AG08396 (cell line): Measurements from ENCODE around the gene DGKI.

Source experiments
- DNase-seq: peaks from one replicate; pipeline ENCODE4 v3.0.0; 2012; ENCODE audit warnings: low spot score, mixed read lengths

Gene DGKI

DNA sequence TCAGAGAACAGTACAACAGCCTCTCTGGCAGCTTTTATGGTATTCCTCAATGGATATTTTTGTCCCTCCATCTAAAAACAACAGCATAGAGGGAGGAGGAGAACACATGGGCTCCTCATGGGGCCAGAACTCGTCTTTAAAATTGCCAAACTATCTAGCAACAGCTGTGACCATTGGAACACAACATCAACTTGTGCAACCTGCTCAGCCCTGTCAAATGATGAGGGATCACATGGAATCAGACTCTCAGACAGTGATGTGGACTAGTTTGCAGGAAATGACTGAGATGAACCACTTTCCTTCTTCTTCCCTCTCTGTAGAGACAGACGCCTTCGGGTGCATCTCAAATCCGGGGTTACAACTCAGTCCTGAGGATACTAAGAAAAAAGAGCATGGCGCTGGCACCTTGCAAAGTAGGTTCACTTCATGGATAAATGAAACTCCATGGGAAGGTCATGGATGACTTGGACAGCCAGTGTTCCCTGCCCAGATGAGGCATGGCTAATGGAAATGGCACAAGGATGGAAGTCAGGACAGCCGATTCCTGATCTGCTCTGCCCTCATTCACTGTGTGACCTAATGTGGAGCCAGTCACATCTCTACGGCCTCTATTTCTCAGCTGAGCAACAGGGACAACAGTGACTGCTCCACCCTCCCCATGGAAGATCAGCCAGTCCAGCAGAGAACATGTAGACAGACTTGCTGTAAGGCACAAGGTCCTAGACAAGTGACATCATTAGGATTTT, 24.6 kb upstream of the DGKI start:
- no peak for DNase-seq

DNA sequence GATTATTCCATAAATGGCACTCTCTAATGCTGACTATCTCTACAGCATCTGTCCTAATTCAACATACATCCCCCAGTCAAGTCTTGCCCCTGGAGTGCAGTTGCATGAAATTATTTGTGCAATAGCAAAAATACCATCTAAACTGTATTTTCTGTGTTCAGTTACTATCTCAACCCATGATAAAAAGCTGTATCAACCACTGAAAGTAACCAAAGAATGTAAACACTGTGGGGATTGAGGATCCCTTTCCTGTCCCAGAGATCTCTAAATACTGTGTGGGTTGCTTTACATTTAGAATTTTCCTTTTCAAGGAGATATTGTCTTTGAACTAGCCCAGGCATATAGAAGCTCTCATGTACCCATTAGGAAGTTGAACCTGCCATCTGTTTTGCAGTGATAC, 23.9 kb upstream of the DGKI start:
- no peak for DNase-seq

DNA sequence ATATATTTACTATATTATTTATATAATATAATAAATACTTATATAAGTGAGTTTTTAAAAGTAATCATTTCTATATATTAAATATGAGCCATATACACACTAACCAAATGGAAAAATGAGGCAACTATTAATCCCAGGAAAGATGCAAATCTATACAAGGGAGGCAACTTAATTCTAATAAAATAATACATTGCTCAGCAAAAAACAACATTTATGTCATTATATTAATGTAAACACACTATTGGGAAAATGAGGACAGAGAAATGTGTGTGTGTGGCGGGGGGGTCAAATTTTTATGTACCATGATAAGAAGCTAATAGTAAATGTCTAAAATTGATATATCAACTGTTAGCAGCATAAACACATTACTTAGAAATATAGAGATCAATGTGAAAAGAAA, 23.3 kb upstream of the DGKI start:
- no peak for DNase-seq

DNA sequence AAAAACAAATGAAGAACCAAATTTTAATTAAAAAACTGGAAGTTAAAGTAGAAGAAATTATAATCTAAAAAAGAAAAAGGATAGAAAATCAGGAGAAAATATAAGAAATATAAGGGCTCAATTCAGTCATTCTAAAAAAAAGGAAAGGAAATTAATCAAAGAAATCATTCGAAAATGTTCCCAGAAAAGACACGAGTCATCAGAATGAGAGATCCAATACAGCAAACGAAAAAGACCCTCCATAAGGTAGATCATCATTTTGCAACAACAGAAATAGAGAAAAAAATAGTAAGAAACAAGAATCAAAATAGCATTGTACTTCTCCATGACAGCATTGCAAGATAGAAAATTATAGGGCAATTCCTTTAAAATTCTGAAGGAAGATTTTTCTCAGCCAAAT, 22.5 kb upstream of the DGKI start:
- DNase-seq = no peak

DNA sequence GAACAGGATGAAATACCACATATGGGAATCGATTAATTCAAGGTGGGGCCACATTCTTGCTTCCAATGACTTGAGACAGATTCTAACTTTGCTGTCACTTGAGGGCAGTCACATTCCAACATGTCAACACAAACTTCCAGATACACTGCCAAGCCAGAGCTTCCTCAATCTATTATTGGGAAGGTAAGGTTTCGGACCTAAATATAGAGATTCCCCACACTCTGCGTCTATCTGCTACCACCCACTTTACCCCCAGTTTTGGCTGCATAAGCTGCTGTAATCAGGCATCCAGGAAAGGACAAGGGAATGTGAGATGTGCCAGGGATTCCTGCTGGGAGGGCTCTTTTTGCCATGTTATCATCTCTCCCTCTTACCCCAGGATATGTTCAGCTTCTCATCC, 20.5 kb upstream of the DGKI start:
- DNase-seq = no peak

DNA sequence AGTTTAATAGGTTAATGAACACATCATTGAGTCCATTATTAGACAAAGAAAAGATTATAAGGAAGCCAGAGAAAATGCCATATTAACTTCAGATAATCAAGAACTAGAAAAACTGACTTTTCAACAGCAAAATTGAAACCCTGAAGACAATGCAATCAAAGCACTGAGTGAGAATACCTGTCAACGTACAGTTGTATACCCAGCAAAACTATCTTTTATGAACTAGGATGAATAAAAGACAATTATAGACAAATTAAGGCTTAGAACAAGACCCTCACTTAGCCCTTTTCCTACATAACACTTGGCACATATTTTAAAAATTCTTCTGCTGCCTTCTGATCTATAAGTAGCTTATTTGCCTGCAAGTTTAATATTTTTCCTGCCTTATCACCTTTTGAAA, 19.0 kb upstream of the DGKI start:
- DNase-seq = no peak

DNA sequence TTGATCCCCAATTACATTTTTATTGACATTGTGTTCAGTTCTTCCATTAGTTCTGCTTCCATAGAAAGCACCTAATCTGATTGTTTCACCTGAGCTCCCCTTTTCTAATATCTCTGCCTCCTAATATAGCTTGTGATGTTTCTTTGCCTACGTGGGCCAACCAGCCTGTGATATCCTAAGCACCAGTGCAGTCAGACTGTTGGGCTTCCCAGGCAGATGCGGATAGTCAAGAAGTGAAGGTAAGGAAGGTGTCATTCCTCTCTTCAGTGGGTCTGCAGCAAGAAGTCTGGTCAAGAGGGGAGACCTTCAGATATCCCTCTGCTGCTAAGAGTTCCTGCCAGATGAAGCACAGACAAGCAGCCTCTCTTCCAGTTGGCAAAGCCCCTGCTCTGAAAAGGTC, 16.2 kb upstream of the DGKI start:
- no peak for DNase-seq

DNA sequence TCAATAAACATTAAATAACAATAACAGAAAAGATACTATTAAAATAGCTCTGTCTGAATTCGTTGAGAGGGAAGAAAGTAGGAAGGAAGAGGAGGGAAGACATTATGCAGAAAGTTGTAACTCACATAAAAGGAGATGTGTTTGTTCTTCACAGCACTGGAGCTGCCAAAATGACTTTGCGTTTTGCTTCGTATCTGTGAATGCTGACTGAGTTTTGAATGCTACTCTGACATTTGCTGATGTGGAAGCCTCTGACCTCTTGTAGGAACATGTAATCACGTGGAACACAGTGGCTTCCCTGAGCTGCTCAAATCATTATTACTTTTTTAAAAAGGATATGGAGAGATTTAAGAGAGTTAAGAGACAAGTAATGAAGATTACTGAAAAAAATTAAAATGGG, 15.6 kb upstream of the DGKI start:
- no peak for DNase-seq

DNA sequence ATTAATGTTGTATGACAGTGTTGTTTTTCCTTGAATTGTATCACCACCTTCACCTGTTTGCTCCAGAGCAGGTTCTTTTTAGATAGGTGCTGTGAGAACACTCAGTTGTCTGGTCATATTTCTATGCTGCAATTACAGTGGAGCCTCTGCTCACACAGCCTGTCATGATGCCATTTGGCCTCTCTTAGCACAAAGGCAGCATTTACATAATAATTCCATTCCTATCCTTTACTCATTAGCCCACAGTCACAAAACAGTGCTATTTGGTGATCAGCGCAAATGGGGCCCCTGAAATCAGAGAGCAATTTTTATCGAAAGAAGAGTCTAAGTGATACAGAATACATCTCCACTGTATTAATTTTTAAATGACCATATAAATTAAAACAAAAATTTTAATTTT, 13.8 kb upstream of the DGKI start:
- no peak for DNase-seq

DNA sequence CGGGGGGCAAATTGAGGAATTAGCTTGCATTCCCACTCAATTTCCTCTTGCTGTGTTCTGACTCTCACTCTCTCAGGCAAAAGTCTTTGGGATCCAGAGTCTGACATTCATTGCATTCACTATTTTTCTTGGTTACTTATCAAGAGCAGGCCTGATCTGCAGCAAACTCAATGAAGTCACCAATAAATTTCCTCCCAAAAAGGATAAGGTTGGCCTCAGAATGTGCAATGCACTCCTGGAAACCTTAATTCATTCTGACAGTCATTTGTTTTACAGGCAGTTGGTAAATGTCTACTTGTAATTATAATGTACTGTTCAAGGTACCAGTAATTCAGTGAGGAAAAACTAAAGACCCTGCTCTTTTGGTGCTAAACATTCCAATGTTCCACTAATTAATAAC, 6.3 kb upstream of the DGKI start:
- DNase-seq = no peak

DNA sequence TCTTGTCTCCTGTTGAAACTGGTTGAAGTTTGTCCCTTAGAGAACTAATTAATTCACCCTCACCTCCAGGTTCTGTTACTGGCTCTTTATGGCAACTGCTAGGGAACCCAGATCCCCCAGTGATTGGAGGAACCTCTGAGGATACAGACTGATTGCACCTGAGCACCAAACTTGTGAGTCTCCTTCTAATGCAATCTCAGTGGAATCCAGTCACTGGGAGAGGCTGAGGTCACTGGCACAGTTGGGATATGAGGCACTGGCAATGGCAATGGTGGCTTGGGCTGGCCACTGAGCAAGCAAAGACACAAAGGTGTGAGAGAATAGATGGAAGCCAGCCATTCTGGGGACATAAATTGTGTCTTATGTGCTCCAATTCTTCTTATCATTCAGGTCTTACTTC, 5.3 kb upstream of the DGKI start:
- DNase-seq = no peak

DNA sequence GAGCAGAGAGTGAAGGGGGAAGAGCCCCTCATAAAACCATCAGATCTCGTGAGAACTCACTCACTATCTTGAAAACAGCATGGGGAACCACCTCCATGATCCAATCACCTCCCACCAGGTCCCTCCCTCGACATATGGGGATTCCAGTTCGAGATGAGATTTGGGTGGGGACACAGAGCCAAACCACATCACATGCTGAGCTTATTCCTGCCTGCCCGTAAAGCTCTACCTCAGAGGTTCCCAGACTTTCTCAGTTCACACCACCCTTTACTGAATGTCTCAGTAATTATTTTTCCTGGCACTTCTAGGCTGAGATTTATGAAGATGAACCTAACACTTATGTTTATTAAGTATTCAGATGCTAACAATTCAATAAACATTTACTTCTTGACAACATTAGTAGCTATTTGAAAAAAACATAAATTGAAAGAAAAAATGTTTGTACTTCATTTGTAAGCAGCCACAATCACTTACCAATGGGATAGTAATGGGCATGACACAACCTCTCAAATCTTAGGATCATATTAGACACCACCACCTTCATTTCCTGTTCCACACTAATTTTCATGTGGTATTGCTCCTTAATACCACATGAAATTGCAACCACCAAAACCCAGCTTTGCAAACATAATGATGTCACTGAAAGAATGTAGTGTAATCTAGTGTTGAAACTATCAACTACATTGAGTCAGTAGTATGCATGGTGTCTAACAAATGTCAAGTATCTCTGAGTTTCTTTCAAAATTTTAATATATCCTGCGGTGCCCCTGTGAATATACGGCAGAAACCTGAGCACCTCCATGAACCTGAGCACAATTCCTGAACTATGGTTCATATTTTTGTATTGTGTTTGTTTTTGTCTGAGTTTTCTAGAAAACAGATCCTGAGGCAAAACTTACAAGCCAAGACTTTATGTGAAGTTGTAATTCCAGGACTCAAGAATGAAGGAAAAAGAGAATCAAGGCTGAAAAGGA, 4.5 kb upstream of the DGKI start:
- DNase-seq = no peak

DNA sequence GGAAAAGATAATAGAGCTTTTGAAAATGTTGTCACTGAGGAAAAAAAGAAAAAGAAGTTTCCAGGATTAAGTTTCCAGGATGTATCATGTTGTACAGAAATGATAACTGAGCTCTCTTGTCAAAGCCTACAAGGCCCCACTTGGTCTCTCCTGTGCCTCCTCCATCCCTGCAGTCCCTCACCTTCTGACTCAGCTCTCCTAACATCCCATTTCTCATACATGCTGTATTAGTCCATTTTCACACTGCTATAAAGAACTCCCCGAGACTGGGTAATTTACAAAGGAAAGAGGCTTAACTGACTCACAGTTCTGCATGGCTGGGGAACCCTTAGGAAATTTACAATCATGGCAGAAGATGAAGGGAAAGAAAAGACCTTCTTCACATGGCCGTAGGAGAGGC, 3.8 kb upstream of the DGKI start:
- DNase-seq = no peak

DNA sequence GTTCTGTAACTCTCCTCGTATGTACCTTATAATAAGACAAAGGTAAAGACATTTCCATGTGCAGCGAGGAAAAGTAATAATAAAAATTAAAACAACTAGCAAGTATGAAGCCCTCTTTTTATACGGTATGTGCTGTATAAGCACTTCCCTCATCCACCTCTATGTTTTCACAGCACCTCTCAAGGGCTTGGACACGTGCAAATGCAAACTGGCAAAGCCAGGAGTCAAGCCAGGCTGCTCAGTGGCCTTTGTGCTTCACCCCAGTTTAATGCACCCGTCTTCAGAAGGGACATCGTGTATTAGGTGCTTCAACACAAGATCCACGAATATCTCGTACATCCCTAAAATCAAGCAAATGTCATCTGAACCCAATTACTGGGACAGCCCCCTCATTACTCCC, 1.3 kb upstream of the DGKI start:
- no peak for DNase-seq

DNA sequence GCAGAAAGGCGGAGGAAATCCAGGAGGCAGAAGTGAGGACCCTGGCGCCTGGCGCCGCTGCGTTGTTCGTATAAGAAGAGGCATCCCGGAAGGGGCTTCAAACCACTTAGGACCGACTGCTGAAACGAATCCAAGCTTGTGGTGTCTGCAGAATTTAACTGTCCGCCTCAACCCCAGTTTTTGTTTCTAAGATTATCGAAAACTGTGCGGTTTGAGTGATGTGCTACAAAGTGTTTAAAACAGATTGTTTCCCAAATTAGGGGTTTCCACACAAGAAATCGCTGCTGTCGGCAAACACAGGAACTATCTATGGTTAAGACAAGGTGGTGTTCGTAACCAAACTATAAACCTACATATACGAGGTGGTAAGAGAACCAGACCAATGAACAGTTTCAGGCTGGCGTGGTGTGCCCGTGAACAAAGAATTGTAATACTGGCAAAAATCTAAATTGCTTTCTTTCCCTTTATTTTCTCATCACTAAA, 835 bp upstream of the DGKI start:
- DNase-seq = no peak

DNA sequence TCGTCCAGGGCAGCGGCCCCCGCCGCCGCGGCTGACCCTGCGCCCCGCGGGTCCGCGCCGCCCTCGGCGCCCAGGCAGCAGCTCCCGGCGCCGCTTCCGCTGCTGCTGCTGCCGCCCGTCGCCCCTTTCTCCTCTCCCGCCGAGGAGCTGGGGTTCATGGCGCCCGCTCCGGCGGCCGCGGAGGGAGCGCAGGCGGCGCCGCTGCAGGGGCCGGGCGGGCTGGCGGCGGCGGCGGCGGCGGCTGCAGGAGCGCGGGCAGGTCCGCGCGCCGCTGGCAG, 286 bp downstream of the DGKI start:
- DNase-seq = no peak

DNA sequence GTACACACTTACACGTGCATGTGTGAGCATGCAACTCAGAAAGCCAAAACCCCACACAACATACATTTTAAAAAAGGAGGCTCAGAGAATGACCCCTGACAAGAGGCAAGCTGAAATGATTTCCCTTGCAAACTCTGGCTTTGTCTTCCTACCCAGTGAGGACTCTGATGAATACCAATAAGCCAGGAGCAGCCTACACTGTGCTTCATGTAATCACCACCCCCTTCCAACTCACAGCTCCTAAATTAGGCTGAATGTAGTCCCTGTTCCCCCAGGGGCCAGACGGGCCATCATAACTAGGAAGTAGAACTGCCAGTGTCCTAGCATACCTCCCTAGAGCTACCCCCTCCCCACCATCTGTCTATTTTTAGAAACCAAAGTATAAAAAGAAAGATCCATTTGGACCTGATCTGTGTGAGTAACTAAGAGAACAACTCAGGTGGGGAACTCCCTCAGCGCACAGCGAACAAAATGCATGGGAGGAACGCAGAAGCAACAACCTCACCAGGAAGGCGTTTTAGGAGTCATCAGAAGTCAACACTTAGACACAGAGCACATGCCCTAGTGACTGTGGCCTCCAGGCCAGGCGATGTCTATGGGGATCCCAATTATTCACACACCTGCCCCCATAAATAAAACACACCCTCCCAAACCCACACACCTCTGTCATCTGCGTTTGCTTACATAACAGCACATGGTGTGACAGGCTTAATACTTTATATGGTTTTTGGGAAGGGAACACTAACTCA, 1.9 kb downstream of the DGKI start:
- DNase-seq = no peak

DNA sequence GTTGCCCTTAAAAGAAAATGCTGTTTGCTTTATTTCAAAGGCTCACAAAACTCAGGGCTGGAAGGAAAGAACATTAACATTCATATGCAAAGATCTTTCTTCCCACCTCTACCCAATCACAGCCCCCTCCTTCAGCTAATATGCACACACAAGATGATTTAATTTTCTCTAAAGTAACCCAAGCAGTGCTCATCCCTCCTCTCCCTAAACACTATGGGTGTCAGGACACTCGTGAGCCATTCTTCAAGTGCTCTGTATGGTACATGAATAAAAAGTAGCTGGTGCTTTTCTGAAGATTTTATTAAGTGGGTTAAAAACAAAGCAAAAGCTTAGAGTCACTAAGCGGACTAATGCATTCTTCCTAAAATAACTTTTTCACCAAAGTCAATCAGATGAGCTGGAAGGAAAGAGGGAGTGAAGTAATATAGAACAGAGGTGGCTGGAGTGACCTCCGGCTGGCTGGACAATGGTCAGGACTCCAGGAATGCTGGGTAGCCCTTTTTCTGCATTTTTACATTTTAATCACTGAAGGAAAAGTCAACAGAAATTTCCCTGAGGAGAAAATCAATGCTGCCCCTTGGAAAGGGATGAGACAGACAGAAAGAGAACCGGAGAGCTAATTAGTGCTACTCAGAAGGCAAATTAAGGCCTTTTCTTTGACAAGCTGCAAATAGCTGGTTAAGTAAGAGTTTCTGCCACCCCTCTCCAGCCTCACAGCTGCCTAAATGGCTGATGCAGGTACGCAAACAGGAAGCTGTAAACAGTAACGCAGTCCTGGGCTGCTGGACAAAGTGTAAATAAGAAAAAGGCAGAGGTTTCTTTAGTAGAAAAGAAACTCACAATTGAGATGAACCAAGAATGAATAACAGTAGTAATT, 6.6 kb downstream of the DGKI start:
- no peak for DNase-seq

DNA sequence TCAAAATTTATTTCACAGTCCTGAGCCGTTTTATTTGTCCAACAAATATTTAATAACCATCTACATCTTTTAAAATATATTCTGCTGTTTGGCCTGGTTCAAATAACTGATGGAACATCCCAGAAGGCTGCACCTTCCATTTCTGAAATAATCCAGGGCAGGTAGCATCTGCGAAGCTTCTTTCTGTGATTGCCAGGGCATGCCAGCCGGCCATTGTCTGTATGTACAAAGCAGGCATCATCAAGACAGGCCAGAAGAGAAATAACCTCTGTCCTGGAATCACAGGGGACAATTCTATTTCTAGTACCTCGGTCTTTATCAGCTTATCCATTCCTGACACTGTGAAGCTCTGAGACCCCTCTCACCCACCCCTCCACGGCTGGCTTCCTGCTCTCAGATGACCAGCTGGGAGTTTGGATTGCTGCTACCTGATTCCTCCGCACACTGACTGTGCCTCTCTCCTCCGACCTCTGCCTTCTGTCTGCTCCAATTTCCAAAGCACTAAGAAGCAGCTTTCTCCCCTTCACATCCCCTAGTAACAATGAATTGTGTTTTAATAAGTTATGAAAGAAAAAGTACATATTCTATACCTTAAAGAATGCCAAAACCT, 8.0 kb downstream of the DGKI start:
- no peak for DNase-seq

DNA sequence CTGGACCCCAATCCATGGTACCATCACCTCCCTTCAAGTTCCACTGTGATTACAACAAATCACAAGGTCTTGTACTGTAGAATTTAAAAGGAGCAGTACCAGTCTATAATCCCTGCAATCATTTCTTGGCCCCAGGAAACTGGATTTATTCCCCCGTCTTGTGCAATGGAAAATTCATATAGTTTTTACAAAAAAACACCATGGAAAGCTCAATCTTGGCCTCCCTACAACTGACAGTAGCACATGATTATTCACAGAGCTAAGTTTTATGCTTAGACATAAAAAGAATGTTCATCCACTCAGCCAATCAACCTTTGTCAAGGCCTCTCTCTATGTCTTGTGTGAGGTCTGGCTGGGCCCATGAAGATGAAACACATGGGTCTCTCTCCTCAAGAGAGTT, 10.2 kb downstream of the DGKI start:
- DNase-seq = no peak

DNA sequence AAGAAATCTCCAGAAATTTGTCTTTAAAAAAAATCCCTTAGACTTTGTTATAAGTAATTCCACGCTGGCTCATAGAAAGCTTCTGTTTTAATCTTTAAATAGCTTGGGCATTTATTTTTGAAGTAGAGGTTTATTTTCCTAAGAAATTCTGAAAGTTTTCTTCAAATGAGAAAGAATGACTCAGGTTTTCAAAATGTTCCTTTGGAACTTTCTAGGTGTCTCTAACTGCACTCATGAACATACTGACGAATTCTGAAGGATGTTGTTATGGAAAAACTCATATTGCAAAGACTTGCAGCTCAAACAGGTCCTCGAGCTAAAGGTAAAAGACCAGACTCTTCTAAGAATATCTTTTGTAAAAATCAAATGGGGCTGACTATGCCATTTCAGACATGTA, 10.7 kb downstream of the DGKI start:
- peak; percentile 33 for DNase-seq
